Measurements from ENCODE around the gene TIPRL.

- TF ChIP-seq SIN3A (IDR thresholded peaks at IDR 0.05; ENCODE audit: borderline replicate concordance, low read depth, low read length) (no peak), CTCF (IDR thresholded peaks at IDR 0.05) (no peak), YY1 (IDR thresholded peaks at IDR 0.05; ENCODE audit: low read depth) (no peak), MAX (IDR thresholded peaks at IDR 0.05; ENCODE audit: low read depth) (no peak), TEAD4 (IDR thresholded peaks at IDR 0.05; ENCODE audit: borderline replicate concordance, insufficient read depth) (no peak), EP300 (IDR thresholded peaks at IDR 0.05; ENCODE audit: borderline replicate concordance in 1 of 2, low read depth in 1 of 2, low read length in 1 of 2) (no peak)
- TF ChIP-seq, protein P1, sequence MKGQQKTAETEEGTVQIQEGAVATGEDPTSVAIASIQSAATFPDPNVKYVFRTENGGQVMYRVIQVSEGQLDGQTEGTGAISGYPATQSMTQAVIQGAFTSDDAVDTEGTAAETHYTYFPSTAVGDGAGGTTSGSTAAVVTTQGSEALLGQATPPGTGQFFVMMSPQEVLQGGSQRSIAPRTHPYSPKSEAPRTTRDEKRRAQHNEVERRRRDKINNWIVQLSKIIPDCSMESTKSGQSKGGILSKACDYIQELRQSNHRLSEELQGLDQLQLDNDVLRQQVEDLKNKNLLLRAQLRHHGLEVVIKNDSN (IDR thresholded peaks at IDR 0.05; ENCODE audit: borderline replicate concordance, low read depth), result no peak
Measured at GRCh38 chr1:168129933-168130332, 48.8 kb upstream of the TIPRL start.
